K562 (cell line): Measurements from ENCODE around the gene MICU2. TPM values are rescaled to one million over a fixed set of nuclear protein-coding genes. Genes with fewer than 3 reads are reported as not detected.

ENCODE experiments used
- ATAC-seq: fragments of 200-7000 bp; cut with Tn5 transposase; 3 replicates; pipeline ENCODE4 v1.9.1; 2020; ENCODE audit warnings: moderate library complexity
- BruUV-seq: library from RNA; stranded (reverse); fragments of 400-500 nt; replicated peaks from 2 replicates; lab custom pipeline; 2021; lab: Mats Ljungman, UMichigan
- CTCF ChIA-PET: fragments of 300-600 bp; formaldehyde crosslinking; extraction: SDS; loops from one replicate; lab custom pipeline; 2021; ENCODE audit warnings: low intra/inter-chr PET ratio; lab: Yijun Ruan, JAX
- POLR2A ChIA-PET: fragments of 300-600, 350-650 bp; sonication (Branson Sonifier 250); formaldehyde crosslinking; extraction: SDS; loops from one replicate; lab custom pipeline; 2021; ENCODE audit warnings: antibody characterized with exemption, inconsistent platforms; lab: Yijun Ruan, JAX
- DNase-seq, 4 experiments: peaks; one replicate each; pipeline versions ENCODE4 v3.0.0 to v3.0.0-alpha.2; 2011 to 2018; ENCODE audit warnings: low spot score in 3 of 4, mixed read lengths in 3 of 4; ENCODE audit errors: extremely low read depth in 1 of 4
- FAIRE-seq: peaks from 2 replicates; lab custom pipeline; 2011; peaks lifted over from hg19 to GRCh38; lab: Jason Lieb, UNC
- H2AFZ ChIP-seq: 2 replicates; pipeline ENCODE4 v1.6.0; 2011; ENCODE audit warnings: low read depth, low read length, control low read depth, inconsistent platforms
- H3K27ac ChIP-seq: fragments of 200-600 bp; 3 replicates; pipeline ENCODE4 v1.8.0; 2011; ENCODE audit warnings: low read depth, mild to moderate bottlenecking, control low read depth, inconsistent platforms, low read length, moderate library complexity, mixed read lengths; ENCODE audit errors: extremely low read depth
- H3K27me3 ChIP-seq, 2 experiments: fragments of 300-600 bp in 1 of 2; 2 replicates in 1 of 2; 3 replicates in 1 of 2; pipeline versions ENCODE4 v1.6.0 to v1.8.0; 2011; ENCODE audit warnings: inconsistent platforms in 2 of 2, low read length in 2 of 2, mild to moderate bottlenecking in 1 of 2, mixed read lengths in 1 of 2, moderate library complexity in 1 of 2; ENCODE audit not compliant: control insufficient read depth in 2 of 2, insufficient read depth in 2 of 2
- H3K36me3 ChIP-seq: fragments of 300-600 bp; 3 replicates; pipeline ENCODE4 v1.8.0; 2011; ENCODE audit warnings: mild to moderate bottlenecking, low read length, inconsistent platforms; ENCODE audit not compliant: control insufficient read depth, insufficient read depth
- H3K4me1 ChIP-seq, 2 experiments: fragments of 200-600 bp in 1 of 2; replicated peaks in 1 of 2; 2 replicates in 1 of 2; 3 replicates in 1 of 2; pipeline versions ENCODE4 v1.5.1 to v1.8.0; 2011; ENCODE audit warnings: inconsistent platforms in 2 of 2, low read length in 2 of 2, mild to moderate bottlenecking in 1 of 2, mixed read lengths in 1 of 2, moderate library complexity in 1 of 2; ENCODE audit not compliant: control insufficient read depth in 2 of 2, insufficient read depth in 2 of 2
- H3K4me2 ChIP-seq: 2 replicates; pipeline ENCODE4 v1.6.1; 2011; ENCODE audit warnings: low read length, control low read depth, inconsistent platforms, mixed read lengths; ENCODE audit not compliant: insufficient read depth
- H3K4me3 ChIP-seq: fragments of 200-600 bp; sonication (generic), shearing (Covaris generic); 2 replicates; pipeline ENCODE4 v1.5.1; 2016; ENCODE audit warnings: control low read depth, inconsistent platforms
- H3K79me2 ChIP-seq: fragments of 200-600 bp; 3 replicates; pipeline ENCODE4 v1.8.0; 2011; ENCODE audit warnings: low read length, inconsistent platforms; ENCODE audit not compliant: control insufficient read depth, insufficient read depth
- H3K9ac ChIP-seq, 2 experiments: 2 replicates each; pipeline versions ENCODE4 v1.6.0 to v1.6.1; 2011; ENCODE audit warnings: low read depth in 2 of 2, low read length in 2 of 2, control low read depth in 1 of 2, inconsistent platforms in 1 of 2, mild to moderate bottlenecking in 1 of 2, mixed read lengths in 1 of 2; ENCODE audit not compliant: insufficient read depth in 1 of 2
- H3K9me1 ChIP-seq: one replicate; pipeline ENCODE4 v1.6.0; 2011; ENCODE audit warnings: inconsistent platforms, mild to moderate bottlenecking, low read length, moderate library complexity; ENCODE audit not compliant: control insufficient read depth, insufficient read depth
- H3K9me3 ChIP-seq: replicated peaks from 2 replicates; pipeline ENCODE4 v1.5.1; 2011; ENCODE audit warnings: low read depth, low read length, inconsistent platforms; ENCODE audit not compliant: control insufficient read depth, insufficient read depth
- H4K20me1 ChIP-seq: replicated peaks from 2 replicates; pipeline ENCODE4 v1.6.1; 2011; ENCODE audit warnings: low read length, inconsistent platforms, mixed read lengths; ENCODE audit not compliant: control insufficient read depth, insufficient read depth
- FOS ChIP-seq: IDR thresholded peaks from 3 replicates; pipeline ENCODE4 v1.6.1; 2011; ENCODE audit not compliant: insufficient read length; ENCODE audit errors: extremely low read depth
- ZNF174 ChIP-seq: fragments of 250-450 bp; sonication (Bioruptor Pico); IDR thresholded peaks from 2 replicates; pipeline ENCODE4 v1.4.0; 2020; ENCODE audit warnings: mild to moderate bottlenecking
- ZNF696 ChIP-seq: fragments of 250-450 bp; sonication (Bioruptor Pico); conservative IDR thresholded peaks from 2 replicates; pipeline ENCODE4 v1.4.0; 2020; ENCODE audit warnings: mild to moderate bottlenecking, moderate library complexity
- WGBS: fragments of 100-300 bp; shearing (Covaris generic); methylation state at CpG from one replicate; pipeline ENCODE4 v1.1.6; 2016; ENCODE audit warnings: low coverage, mixed read lengths; ENCODE audit not compliant: insufficient coverage; ENCODE audit errors: missing lambda C conversion rate; 5-methylcytosine and 5-hydroxymethylcytosine counted together
- in situ Hi-C: fragments of 300-500 bp; cut with MboI; formaldehyde crosslinking; loops from 4 replicates; pipeline ENCODE4 v1.15.0; 2018; ENCODE audit warnings: inconsistent platforms, mixed read lengths
- intact Hi-C: fragments of 100-400 bp; cut with micrococcal nuclease; formaldehyde crosslinking; loops from 2 replicates; pipeline ENCODE4 v1.14.2; 2022
- polyA plus RNA-seq, 8 experiments: library from polyadenylated mRNA; depleted of rRNA in 4 of 8; stranded (reverse) in 5 of 8; unstranded in 3 of 8; fragments of >200 nt; fragmentation: Nextera tagmentation in 2 of 8; fragmentation: Illumina TruSeq in 1 of 8; extraction: Ambion mirVana in 2 of 8; extraction: Trizol in 1 of 8; gene quantifications; 2 replicates each; pipeline versions ENCODE4 v1.2.1 to v1.2.3, GENCODE V29; 2011 to 2014; ENCODE audit warnings: inconsistent platforms in 1 of 8, missing spikeins in 1 of 8
- total RNA-seq, 7 experiments: library from RNA; depleted of rRNA in 6 of 7; stranded (reverse); fragments of >200 nt in 6 of 7; fragmentation: Illumina TruSeq in 2 of 7; extraction: Trizol in 2 of 7; gene quantifications; 2 replicates each; pipeline versions ENCODE4 v1.2.1 to v1.2.3, GENCODE V29; 2011 to 2021; ENCODE audit warnings: low replicate concordance in 1 of 7
- TF ChIP-seq, protein P1 (sequence below): sonication (generic); formaldehyde crosslinking; IDR thresholded peaks from 2 replicates; pipeline ENCODE4 v1.8.0; 2023; ENCODE audit warnings: mild to moderate bottlenecking, missing genetic modification reagents
- TF ChIP-seq, protein P2 (sequence below): fragments of 250-450 bp; sonication (Bioruptor Pico); IDR thresholded peaks from 2 replicates; pipeline ENCODE4 v1.4.0; 2020; ENCODE audit warnings: borderline replicate concordance
- TF ChIP-seq, protein P3 (sequence below): fragments of 450-650 bp; IDR thresholded peaks from 2 replicates; pipeline ENCODE4 v1.7.1; 2018; ENCODE audit warnings: mild to moderate bottlenecking, low read depth; ENCODE audit not compliant: partially characterized antibody

The MICU2 gene
- total and polyA plus RNA-seq, 9 of the 15 experiments (the other 6 are each of a cell fraction or from before 2014, with no cell fraction given): 9.1 to 41.8 (median 33.4) TPM

DNA sequence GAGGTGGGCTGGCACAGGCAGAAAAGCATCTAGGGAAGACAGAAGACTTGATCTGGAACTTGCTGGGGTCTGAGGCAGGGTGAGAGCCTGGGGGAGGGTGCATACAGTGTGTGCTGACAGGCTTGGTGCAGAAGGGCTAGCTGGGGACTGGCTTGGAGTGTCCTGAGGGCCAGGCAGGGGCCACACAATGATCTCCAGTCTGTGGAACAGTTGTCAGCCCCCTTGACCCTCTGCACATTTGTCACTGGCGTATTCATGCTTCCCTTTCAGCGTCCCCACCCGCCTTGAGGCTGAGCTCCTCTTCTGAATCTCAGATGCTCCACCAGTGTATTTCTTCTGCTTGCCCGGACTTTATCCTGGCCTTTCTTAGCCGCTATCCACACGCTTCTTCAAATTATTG is 2.8 kb upstream of the MICU2 start:
- H2AFZ ChIP-seq: peak overlapping the region; percentile 52
- ChIA-PET CTCF (no interaction called here), POLR2A (interaction anchor here (0.6 kb wide), 1 partner anchor 667 kb away, joined by 3 read pairs; no protein-coding TSS in a partner anchor)
- H3K9ac ChIP-seq: peak overlapping the region in 1 of 2 experiments; percentile 68; a peak in 1 of 4 replicates
- H3K4me2 ChIP-seq: no peak overlapping the region
- no peaks in the 10 kb centered on the region for H4K20me1 ChIP-seq
- 59% methylated on average over 4 of the region's 6 CpGs for WGBS
- H3K9me3 ChIP-seq: no peaks in the 10 kb centered on the region
- in situ Hi-C loops: no loop called here
- no peak overlapping the region for H3K27ac ChIP-seq
- peaks cover 9% of the 10 kb centered on the region for H3K79me2 ChIP-seq
- no peak for FAIRE-seq
- no peaks in the 10 kb centered on the region for H3K36me3 ChIP-seq
- H3K4me3 ChIP-seq: no peak overlapping the region
- no TSS peak for BruUV-seq
- no peak for ATAC-seq
- TF ChIP-seq ZNF696 (CRISPR knock-in tag): no peak
- TF ChIP-seq, protein P1, sequence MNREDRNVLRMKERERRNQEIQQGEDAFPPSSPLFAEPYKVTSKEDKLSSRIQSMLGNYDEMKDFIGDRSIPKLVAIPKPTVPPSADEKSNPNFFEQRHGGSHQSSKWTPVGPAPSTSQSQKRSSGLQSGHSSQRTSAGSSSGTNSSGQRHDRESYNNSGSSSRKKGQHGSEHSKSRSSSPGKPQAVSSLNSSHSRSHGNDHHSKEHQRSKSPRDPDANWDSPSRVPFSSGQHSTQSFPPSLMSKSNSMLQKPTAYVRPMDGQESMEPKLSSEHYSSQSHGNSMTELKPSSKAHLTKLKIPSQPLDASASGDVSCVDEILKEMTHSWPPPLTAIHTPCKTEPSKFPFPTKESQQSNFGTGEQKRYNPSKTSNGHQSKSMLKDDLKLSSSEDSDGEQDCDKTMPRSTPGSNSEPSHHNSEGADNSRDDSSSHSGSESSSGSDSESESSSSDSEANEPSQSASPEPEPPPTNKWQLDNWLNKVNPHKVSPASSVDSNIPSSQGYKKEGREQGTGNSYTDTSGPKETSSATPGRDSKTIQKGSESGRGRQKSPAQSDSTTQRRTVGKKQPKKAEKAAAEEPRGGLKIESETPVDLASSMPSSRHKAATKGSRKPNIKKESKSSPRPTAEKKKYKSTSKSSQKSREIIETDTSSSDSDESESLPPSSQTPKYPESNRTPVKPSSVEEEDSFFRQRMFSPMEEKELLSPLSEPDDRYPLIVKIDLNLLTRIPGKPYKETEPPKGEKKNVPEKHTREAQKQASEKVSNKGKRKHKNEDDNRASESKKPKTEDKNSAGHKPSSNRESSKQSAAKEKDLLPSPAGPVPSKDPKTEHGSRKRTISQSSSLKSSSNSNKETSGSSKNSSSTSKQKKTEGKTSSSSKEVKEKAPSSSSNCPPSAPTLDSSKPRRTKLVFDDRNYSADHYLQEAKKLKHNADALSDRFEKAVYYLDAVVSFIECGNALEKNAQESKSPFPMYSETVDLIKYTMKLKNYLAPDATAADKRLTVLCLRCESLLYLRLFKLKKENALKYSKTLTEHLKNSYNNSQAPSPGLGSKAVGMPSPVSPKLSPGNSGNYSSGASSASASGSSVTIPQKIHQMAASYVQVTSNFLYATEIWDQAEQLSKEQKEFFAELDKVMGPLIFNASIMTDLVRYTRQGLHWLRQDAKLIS (CRISPR knock-in tag): no peak
- TF ChIP-seq, protein P2, sequence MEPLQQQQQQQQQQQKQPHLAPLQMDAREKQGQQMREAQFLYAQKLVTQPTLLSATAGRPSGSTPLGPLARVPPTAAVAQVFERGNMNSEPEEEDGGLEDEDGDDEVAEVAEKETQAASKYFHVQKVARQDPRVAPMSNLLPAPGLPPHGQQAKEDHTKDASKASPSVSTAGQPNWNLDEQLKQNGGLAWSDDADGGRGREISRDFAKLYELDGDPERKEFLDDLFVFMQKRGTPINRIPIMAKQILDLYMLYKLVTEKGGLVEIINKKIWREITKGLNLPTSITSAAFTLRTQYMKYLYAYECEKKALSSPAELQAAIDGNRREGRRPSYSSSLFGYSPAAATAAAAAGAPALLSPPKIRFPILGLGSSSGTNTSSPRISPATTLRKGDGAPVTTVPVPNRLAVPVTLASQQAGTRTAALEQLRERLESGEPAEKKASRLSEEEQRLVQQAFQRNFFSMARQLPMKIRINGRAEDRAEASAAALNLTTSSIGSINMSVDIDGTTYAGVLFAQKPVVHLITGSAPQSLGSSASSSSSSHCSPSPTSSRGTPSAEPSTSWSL (CRISPR knock-in tag): no peak
- no peak for TF ChIP-seq ZNF174 (CRISPR knock-in tag)
- TF ChIP-seq FOS: no peak
- TF ChIP-seq, protein P3, sequence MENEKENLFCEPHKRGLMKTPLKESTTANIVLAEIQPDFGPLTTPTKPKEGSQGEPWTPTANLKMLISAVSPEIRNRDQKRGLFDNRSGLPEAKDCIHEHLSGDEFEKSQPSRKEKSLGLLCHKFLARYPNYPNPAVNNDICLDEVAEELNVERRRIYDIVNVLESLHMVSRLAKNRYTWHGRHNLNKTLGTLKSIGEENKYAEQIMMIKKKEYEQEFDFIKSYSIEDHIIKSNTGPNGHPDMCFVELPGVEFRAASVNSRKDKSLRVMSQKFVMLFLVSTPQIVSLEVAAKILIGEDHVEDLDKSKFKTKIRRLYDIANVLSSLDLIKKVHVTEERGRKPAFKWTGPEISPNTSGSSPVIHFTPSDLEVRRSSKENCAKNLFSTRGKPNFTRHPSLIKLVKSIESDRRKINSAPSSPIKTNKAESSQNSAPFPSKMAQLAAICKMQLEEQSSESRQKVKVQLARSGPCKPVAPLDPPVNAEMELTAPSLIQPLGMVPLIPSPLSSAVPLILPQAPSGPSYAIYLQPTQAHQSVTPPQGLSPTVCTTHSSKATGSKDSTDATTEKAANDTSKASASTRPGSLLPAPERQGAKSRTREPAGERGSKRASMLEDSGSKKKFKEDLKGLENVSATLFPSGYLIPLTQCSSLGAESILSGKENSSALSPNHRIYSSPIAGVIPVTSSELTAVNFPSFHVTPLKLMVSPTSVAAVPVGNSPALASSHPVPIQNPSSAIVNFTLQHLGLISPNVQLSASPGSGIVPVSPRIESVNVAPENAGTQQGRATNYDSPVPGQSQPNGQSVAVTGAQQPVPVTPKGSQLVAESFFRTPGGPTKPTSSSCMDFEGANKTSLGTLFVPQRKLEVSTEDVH: no peak
- TF ChIP-seq, all 486 proteins: peak for 0
- DNase-seq: no peak
- no peaks in the 10 kb centered on the region for H3K27me3 ChIP-seq
- H3K9me1 ChIP-seq: no peaks in the 10 kb centered on the region
- intact Hi-C loops: loop anchor here (10.0 kb wide), 1 partner anchor 82 kb away; no protein-coding TSS in a partner anchor
- H3K4me1 ChIP-seq: peaks cover 6 to 8% of the 10 kb centered on the region in 2 experiments; a peak in 4 of 5 replicates
